SH-SY5Y (cell line): ENCODE data around the gene FBRS.

Source experiments
- GATA2 ChIP-seq: IDR thresholded peaks from 2 replicates; pipeline ENCODE4 v1.6.1; 2011; ENCODE audit warnings: mild to moderate bottlenecking, low read depth, low read length
- GATA3 ChIP-seq: IDR thresholded peaks from 2 replicates; pipeline ENCODE4 v1.6.1; 2011; ENCODE audit warnings: low read depth, mild to moderate bottlenecking, low read length, moderate library complexity

Gene FBRS

DNA sequence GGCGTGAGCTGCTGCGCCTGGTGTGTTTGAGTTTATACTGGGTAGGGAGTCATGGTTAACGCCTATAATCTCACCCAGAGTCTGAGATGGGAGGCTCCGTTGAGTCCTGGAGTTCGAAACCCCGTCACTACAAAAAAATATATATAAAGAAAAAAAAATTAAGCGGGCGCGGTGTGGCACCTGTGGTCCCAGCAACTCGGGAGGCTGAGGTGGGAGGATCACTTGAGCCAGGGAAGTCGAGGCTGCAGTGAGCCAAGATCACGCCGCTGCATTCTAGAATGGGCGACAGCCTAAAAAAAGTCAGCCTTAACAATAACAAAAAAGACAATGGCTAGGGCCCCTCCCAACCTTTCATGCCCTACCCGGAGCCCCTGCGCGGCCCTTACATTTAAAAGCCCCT lies 24.7 kb upstream of the FBRS start:
- TF ChIP-seq GATA2: no peak
- TF ChIP-seq GATA3: no peak

DNA sequence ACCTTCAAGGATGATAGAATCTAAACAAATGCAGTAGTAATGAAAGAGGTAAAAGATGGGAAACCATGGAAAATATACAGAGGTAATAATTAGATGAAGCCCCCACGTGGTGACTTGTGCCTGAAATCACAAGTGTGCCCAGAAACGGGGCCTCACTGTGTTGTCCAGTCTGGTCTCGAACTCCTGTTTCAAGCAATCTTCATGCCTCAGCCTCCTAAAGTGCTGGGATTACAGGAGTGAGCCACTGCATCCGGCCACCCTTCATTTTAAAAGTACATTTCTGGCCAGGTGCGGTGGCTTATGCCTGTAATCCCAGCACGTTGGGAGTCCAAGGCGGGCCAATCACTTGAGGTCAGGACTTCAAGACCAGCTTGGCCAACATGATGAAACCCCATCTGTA lies 21.6 kb upstream of the FBRS start:
- TF ChIP-seq GATA3 (no peak), GATA2 (no peak)

DNA sequence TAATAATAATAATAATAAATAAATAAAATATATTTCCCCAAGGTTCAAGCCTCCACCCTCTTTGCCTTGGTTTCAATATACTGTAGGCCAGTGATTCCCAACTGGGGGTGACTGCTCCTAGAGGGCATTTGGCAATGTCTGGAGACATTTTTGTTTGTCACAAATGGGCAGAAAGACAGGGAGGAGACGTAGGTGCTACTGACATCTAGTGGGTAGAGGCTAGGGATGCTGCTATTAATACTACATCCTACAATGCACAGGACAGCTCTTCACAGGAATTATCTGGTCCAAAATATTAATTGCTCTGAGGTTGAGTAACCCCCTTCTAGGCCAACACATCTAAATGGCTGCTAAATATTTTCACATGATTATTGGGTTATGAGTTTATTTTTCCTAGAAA lies 20.3 kb upstream of the FBRS start:
- TF ChIP-seq GATA3: no peak
- no peak for TF ChIP-seq GATA2

DNA sequence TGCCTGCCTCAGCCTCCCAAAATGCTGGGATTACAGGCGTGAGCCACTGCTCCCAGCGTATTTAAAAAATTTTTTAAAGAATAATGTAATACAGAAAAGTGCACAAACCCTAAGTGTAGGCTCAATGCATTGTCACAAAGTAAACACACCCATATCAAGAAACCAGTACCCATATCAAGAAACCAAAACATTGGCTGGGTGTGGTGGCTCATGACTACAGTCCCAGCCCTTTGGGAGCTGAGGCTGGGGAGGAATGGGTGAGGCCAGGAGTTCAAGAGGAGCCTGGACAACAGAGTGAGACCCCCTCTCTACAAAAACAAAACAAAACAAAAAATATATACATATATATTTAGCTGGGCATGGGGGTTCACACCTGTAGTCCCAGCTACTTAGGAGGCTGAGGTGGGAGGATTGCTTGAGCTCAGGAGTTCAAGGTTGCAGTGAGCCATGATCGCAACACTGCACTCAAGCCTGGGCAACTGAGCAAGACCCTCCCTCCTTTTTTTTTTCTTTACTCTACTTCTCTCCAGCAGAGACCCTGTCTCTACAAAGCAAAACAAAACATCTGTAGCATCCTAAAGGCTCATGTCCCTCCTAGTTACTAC lies 16.8 kb upstream of the FBRS start:
- TF ChIP-seq GATA2: no peak
- no peak for TF ChIP-seq GATA3

DNA sequence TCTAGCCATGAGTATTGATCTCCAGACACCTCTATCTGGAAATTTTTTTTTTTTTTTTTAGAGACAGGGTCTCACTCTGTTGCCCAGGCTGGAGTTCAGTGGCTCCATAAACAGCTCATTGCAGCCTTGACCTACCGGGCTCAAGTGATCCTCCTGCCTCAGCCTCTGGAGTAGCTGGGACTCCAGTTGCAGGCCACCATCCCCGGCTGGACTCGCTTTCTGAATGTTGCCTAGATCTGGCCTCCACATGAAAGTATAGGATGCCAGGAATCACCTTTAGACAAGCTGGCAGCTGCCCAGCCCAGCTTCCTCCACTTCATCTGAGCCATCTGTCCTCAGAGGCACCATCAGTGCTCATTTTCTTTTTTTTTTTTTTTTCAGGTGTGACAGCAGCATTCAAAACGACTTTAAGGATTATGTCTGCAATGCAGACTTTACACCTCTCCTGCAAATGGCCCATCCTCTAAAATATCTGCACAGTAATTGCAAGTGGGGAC lies 13.8 kb upstream of the FBRS start:
- no peak for TF ChIP-seq GATA3
- TF ChIP-seq GATA2: no peak

DNA sequence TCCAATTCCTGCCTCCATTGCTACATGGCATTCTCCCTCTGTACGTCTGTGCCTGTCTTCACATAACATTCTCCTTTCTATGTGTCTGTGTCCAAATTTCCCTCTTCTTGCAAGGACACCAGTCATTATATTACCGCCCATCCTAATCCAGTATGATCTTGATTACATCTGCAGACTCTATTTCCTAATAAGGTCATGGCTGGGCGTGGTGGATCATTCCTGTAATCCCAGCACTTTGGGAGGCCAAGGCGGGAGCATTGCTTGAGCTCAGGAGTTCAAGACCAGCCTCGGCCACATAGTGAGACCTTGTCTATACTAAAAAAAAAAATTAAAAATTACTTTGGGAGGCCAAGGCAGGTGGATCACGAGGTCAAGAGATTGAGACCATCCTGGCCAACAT lies 12.5 kb upstream of the FBRS start:
- no peak for TF ChIP-seq GATA3
- TF ChIP-seq GATA2: no peak

DNA sequence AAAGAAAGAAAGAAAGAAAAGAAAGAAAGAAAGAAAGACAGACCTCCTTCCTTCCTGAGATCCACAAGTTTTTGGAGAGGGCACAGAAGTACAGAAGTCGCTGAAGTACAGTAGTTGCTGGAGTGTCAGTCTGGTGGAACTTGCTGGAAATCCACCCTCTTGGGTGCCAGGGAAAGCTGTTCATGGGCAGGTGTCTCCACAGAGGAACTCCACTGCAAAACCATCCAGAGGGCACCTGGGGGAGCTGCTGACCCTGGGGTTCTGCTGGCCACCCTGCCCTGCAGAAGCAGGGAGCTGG lies 11.0 kb upstream of the FBRS start:
- TF ChIP-seq GATA2 (no peak), GATA3 (no peak)

DNA sequence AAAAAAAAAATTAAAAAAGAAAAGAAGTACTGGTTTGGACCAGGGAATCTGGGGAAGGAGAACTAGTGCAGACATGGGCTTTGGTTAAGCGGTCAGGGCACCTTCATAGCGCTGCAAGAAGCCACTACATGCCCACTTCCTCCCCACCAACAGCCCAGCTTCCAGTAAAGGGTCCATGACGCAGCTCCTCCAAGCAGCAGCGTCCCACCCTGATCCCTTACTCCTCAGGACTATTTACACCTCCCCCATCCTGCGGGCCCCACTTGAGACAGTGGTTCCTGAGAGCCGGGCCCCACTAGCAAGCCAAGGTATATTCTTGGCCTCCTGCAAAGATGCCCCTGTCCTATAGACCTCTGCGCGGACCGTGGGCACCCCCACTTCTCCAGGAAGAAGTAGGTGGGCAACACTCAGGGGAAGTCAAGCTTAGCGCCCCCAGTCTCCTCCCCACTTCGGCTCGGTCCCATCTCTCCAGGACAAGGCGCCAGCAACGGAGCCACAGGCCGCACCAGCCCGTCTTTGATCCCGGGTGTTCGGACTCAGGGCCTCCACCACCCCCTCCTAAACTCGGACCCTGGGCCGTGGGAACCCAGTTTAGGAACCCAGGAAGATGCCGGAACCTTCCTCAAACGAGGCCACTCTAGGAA lies 8.4 kb upstream of the FBRS start:
- TF ChIP-seq GATA2: no peak
- no peak for TF ChIP-seq GATA3

DNA sequence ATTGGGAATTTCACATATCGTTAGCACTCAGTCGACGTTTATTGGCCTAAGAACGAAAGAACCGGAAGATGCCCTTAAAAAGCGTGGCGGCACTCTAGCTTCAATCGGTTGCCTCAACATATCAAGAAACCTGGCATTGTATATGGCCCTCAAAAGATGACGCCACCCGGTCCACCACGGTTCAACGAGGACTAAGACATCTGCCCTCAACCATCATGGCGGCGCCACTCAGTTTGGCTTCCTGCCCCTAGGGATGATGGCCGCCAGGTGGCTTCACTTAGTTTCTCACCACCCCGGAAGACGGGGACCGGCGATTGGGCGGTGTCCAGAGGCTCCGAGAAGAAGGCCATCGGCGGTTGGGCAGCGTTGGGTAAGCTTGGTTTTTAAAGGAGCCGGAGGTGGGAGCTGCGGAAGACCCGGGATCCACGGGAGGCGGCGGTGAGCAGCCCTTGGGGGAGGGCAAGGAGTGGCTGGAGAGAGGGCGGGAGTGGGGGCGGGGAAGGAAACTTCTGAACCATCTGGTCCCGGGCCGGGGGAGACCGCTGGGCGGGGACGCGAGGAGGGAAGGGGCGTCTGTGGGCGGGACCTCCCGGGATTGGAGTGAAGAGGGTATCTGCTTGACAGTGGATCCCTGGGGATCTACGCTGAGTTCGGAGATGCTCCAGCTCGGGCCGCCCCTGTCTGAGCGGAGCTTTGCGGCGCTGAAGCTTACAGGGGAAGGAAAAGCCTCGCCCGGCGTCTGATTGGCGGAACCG lies 7.7 kb upstream of the FBRS start, which contains the start of gene PRR14:
Gene PRR14, plus strand, starts transcription at position 592 of the 755 bp plus-strand sequence. CDS start 686 bp downstream, outside the sequence.
- TF ChIP-seq GATA3: no peak
- no peak for TF ChIP-seq GATA2

DNA sequence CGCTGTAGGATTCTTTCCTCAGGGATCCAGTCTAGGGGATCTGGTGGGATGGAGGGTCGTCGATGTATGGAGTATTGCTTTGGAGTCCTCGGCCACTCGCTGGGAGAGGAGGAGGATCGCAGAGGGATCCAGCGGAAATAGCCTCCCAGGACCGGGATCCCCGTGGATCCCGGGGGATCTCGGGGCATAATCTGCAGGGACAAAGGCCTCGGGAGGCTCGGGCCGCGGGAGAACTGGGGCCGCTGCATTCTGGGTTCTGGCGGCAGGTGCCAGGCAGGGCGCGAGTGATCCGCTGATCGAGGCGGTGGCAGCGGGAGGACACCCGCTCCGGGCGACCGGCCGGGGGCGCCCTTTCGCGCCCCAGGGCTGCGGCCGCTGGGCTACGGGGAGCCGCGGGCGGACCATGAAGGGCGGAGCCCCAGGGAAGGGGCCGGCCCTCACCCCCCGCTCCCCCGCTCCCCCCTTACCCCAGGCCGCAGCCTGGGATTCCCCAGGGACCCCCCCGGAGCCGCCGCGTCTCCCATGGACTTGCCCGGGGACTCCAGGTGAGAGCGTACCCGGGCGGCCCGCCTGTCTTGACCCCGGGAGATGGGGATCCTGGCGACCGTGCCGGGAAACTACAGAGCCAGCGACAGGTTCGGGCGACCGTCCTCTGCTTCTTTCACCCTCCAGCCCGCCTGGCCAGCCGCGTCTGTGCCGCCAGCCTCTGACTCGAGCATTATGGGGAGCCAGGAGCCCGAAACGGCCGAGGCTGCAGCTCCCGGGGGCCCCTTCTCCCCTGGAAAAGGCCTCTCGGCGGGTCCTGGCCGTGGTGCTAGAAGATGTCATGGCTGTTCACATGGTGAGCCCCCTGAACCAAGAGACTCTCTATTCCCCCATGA lies 6.9 kb upstream of the FBRS start:
- TF ChIP-seq GATA3 (no peak), GATA2 (no peak)

DNA sequence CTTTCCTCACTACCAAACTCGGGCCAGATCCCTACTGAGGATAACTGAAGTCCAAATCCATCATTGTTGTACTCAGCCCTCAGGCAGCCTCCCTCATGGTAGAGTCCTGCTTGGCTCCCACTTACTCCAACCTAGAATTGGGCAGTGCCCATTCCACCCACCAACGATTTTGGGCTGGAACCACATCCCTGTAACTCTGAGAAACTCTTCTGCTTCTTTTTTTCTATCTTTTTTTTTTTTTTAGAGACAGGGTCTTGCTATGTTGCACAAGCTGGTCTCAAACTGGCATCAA lies 6.3 kb upstream of the FBRS start:
- TF ChIP-seq GATA2: no peak
- TF ChIP-seq GATA3: no peak

DNA sequence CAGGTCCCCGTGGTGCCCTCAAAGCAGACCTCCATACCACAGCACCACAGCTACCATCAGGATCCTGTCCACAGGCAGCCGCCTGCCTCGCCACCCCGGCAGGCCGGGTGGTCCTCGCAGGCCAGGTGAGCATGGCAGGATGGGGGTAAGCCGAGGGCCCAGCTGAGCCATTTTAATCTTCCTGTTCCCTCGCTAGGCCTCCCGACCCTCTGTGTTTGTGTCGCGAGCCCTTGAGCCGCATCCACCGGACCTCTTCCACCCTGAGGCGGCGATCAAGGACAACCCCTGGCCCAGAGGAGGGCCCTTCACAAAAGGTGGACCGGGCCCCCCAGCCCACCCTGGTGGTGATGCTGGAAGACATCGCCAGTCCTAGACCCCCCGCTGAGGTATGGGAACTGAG lies 5.5 kb upstream of the FBRS start:
- TF ChIP-seq GATA2 (no peak), GATA3 (no peak)

DNA sequence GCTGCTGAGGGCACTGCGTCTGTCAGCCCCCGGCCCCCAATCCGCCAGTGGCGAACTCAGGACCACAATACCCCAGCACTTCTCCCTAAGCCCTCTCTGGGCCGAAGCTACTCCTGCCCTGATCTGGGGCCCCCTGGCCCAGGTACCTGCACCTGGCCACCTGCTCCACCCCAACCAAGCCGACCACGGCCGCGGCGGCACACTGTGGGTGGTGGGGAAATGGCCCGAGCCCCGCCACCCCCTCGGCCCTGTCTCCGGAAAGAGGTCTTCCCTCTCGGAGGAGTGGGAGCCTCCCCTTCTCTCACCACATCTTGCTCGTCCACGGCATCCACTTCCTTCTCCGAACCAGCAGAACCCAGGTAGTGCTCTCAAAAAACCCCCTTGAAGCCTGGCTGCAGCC lies 3.4 kb upstream of the FBRS start:
- TF ChIP-seq GATA2: no peak
- no peak for TF ChIP-seq GATA3

DNA sequence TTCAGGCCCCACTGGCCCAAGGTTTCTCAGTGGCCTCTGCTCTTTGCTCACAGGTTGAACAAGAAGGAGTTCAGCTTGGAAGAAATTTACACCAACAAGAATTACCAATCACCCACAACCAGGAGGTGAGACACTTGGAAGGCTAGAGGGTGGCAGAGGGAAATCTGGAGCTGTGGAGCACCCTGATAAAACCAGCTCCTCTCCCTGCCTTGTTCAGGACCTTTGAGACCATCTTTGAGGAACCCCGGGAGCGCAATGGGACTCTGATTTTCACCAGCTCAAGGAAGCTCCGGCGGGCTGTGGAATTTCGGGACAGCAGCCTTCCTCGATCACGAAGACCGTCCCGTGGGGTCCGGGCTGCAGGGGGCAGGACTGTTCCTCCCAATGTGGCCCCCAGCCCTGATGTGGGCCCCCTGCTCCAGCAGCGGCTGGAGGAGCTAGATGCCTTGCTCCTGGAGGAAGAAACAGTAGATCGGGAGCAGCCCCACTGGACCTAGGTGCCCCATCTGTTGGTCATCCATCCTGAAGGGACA lies 2.4 kb upstream of the FBRS start:
- TF ChIP-seq GATA3 (no peak), GATA2 (no peak)

DNA sequence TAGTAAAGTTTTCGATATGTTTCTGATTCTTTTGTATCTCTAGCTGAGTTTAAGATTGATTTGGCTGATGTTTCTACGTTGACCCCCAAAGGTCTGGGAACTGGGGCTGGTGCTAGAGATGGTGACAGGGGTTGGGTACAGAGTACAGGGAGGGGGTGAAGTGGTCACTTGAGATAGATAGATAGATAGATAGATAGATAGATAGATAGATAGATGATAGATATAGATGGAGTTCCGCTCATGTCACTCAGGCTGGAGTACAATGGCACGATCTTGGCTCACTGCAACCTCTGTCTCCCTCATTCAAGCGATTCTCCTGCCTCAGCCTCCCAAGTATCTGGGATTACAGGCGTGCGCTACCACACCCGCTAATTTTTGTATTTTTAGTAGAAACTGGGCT lies 1.8 kb upstream of the FBRS start:
- no peak for TF ChIP-seq GATA2
- TF ChIP-seq GATA3: no peak
